ENCODE data around the gene CFAP299.

DNA sequence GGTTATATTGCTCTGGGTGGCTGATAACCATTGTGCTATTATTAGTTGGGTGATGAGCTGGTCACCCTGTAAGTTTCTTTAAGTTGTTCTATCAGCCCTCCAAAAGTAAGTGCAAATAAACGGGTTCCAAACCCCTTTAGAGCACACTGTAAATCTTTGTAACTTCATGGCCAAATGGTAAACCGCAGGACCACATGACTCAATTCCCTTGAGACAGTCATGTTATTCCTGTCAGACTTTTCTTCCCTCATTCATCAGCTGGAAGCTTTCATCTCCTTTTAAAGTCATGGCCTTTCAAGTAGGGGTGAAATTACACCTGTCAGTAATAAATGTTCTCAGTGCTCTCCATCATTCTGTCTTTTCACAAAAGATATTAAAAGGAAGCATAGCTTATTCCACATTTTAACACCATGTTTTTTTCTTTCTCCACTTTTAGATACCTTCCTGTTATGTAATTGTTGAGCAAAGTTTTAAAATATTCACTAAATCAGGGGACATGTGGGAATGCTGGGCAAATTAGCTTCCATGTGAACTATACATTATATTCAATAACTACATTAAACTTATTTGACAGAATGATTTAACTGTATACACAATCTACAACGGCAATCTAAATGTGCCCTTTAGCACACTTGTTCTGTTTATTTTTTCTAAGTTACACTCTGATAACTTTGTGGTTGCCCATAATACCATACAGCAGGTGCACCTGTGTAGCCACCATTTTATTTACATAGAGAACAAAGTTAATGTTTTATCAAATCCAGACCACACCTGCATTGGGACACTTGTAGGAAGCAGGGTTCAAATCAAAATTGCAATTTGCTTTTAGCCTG is 275.5 kb downstream of the CFAP299 start:
- no peak for TF ChIP-seq POLR2AphosphoS5 (IDR thresholded peaks at IDR 0.05)
- TF ChIP-seq, protein P1, sequence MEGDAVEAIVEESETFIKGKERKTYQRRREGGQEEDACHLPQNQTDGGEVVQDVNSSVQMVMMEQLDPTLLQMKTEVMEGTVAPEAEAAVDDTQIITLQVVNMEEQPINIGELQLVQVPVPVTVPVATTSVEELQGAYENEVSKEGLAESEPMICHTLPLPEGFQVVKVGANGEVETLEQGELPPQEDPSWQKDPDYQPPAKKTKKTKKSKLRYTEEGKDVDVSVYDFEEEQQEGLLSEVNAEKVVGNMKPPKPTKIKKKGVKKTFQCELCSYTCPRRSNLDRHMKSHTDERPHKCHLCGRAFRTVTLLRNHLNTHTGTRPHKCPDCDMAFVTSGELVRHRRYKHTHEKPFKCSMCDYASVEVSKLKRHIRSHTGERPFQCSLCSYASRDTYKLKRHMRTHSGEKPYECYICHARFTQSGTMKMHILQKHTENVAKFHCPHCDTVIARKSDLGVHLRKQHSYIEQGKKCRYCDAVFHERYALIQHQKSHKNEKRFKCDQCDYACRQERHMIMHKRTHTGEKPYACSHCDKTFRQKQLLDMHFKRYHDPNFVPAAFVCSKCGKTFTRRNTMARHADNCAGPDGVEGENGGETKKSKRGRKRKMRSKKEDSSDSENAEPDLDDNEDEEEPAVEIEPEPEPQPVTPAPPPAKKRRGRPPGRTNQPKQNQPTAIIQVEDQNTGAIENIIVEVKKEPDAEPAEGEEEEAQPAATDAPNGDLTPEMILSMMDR (IDR thresholded peaks at IDR 0.05 in 8 of 11, conservative IDR thresholded peaks at IDR 0.05 in 3 of 11): no peak
